ENCODE results near the gene MRPL10. TPM values are rescaled to one million over a fixed set of nuclear protein-coding genes. Genes with fewer than 3 reads are reported as not detected.

The MRPL10 gene
- total and polyA plus RNA-seq, 11 donors: 43.8 to 79.2 (median 63.2) TPM

DNA sequence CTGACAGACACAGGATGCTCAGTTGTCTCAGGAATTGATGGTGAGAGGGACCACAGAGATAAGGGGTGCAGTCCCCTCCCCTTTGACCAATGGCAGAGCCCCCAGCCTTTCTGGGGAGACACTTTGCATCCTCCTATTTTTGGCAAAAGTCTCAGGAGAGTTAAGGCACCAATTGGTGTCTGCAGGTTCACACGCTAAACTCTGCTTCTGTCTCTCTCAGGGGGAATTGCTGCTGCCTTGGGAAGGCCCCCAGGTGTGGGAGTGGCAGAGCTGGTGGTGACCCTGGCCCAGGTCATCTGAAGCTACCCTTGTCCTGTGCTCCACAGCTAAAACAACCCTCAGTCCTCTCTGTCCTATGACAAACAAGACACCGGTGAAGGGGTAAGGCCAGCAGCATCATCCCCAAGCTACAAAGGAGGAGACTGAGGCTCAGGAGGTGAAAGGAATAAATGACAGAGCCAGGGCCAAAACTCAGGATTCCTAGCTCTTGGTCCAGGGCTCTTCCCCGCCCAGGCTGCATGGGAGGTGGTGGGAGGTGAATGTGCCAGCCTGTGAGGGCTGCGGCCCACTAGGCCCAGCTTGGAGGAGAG is 30.1 kb downstream of the MRPL10 start:
- H3K27me3 ChIP-seq: peaks cover 0 to 10% (median 0%) of the 10 kb centered on the region in 9 donors
- WGBS, 4 donors: 79 to 87% (median 83%) methylated on average over 4 of the region's 4 CpGs
- H3K9me3 ChIP-seq: no peaks in the 10 kb centered on the region
- TF ChIP-seq, protein P1, sequence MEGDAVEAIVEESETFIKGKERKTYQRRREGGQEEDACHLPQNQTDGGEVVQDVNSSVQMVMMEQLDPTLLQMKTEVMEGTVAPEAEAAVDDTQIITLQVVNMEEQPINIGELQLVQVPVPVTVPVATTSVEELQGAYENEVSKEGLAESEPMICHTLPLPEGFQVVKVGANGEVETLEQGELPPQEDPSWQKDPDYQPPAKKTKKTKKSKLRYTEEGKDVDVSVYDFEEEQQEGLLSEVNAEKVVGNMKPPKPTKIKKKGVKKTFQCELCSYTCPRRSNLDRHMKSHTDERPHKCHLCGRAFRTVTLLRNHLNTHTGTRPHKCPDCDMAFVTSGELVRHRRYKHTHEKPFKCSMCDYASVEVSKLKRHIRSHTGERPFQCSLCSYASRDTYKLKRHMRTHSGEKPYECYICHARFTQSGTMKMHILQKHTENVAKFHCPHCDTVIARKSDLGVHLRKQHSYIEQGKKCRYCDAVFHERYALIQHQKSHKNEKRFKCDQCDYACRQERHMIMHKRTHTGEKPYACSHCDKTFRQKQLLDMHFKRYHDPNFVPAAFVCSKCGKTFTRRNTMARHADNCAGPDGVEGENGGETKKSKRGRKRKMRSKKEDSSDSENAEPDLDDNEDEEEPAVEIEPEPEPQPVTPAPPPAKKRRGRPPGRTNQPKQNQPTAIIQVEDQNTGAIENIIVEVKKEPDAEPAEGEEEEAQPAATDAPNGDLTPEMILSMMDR (IDR thresholded peaks at IDR 0.05): no peak
- TF ChIP-seq POLR2A (IDR thresholded peaks at IDR 0.05): no peak
- ATAC-seq (no peak), DNase-seq (no peak)
- no peaks in the 10 kb centered on the region for H3K36me3 ChIP-seq
- H3K4me3 ChIP-seq: no peak overlapping the region
- intact Hi-C loops (cut with DNase I): loop anchor here in 7 of 10 donors (5.0 to 10.0 kb wide), 4 partner anchors 104 to 576 kb away; no protein-coding TSS in a partner anchor
- peaks cover 0 to 10% (median 0%) of the 10 kb centered on the region in 12 donors for H3K4me1 ChIP-seq
- no peak overlapping the region for H3K27ac ChIP-seq

GRCh38 chr17:47800686-47801085 is 30.7 kb downstream of the MRPL10 start:
- ATAC-seq (no peak), DNase-seq (no peak)
- intact Hi-C loops (cut with DNase I): loop anchor here in 7 of 10 donors (5.0 to 10.0 kb wide), 4 partner anchors 103 to 576 kb away; no protein-coding TSS in a partner anchor
- H3K27me3 ChIP-seq: peaks cover 0 to 12% (median 0%) of the 10 kb centered on the region in 9 donors
- no peak overlapping the region for H3K27ac ChIP-seq
- peaks cover 0 to 6% (median 0%) of the 10 kb centered on the region in 12 donors for H3K4me1 ChIP-seq
- WGBS, 4 donors: 80 to 84% (median 83%) methylated on average over 12 of the region's 12 CpGs
- TF ChIP-seq, protein P1 (IDR thresholded peaks at IDR 0.05): no peak
- TF ChIP-seq POLR2A (IDR thresholded peaks at IDR 0.05): no peak
- no peak overlapping the region for H3K4me3 ChIP-seq
- no peaks in the 10 kb centered on the region for H3K36me3 ChIP-seq
- no peaks in the 10 kb centered on the region for H3K9me3 ChIP-seq

DNA sequence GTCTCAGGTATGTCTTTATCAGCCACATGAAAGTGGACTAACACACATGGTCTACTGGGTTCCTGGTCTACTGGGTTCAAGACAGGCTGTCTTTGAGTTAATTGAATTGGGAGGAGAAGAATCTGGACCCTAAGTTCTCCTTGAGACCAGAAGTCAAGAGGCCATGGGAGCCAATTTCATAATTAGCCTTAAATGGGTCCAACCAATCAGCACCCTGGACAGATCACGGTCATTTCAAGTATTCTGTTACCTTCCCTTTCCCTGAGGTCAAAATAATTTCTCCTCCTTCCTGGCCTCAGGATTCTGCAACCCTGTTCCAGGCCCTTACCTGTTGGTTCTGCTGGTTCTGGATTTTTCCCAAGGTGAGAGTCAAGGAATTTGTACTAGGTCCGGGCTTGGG is 33.5 kb downstream of the MRPL10 start:
- 47 to 61% (median 52%) methylated on average over 2 of the region's 2 CpGs for WGBS, 4 donors
- ATAC-seq (no peak), DNase-seq (no peak)
- H3K27me3 ChIP-seq: peaks cover 0 to 39% (median 21%) of the 10 kb centered on the region in 9 donors
- intact Hi-C loops (cut with DNase I): loop anchor here in 3 of 10 donors (10.0 kb wide), 3 partner anchors 93 to 133 kb away; partner anchors contain the start of gene TBKBP1 (in 1 of the 3)
- no peak overlapping the region for H3K4me3 ChIP-seq
- H3K36me3 ChIP-seq: no peaks in the 10 kb centered on the region
- TF ChIP-seq, protein P1 (IDR thresholded peaks at IDR 0.05): no peak
- TF ChIP-seq POLR2A (IDR thresholded peaks at IDR 0.05): no peak
- no peaks in the 10 kb centered on the region for H3K9me3 ChIP-seq
- no peaks in the 10 kb centered on the region for H3K4me1 ChIP-seq
- no peak overlapping the region for H3K27ac ChIP-seq

- intact Hi-C loops (cut with DNase I): loop anchor here in 4 of 10 donors (5.0 to 10.0 kb wide), 4 partner anchors 88 to 128 kb away; partner anchors contain the start of gene TBKBP1 (in 1 of the 4)
- Histone ChIP-seq H3K36me3 (no peaks in the 10 kb centered on the region), H3K27ac (no peak overlapping the region), H3K9me3 (no peaks in the 10 kb centered on the region), H3K4me3 (no peak overlapping the region), H3K27me3 (peaks cover 11 to 80% (median 60%) of the 10 kb centered on the region in 9 donors), H3K4me1 (peaks cover 0 to 10% (median 5%) of the 10 kb centered on the region in 12 donors)
- 61 to 66% (median 63%) methylated on average over 6 of the region's 6 CpGs for WGBS, 4 donors
- TF ChIP-seq POLR2A (IDR thresholded peaks at IDR 0.05): no peak
- TF ChIP-seq, protein P1 (IDR thresholded peaks at IDR 0.05): no peak
- ATAC-seq (no peak), DNase-seq (no peak)
Observed at GRCh38 chr17:47792979-47793378, 38.4 kb downstream of the MRPL10 start.

Measured in heart left ventricle (tissue), 16 donors.